ENCODE results near the gene RGMB. TPM values are rescaled to one million over a fixed set of nuclear protein-coding genes. Genes with fewer than 3 reads are reported as not detected.
A peak's percentile ranks its signal among the peaks of the same experiment; 100 is the strongest.

RGMB gene
- total RNA-seq, 1 experiment from 2014 or later = 10.0 TPM

- peak; percentile 47 for DNase-seq (ENCODE audit: low read depth)
Measured at GRCh38 chr5:98768160-98768959, 5.1 kb upstream of the RGMB start.

GRCh38 chr5:98768960-98769209, 4.6 kb upstream of the RGMB start:
- DNase-seq (ENCODE audit: low read depth) = no peak

- peak; percentile 44 for DNase-seq (ENCODE audit: low read depth)
Measured at GRCh38 chr5:98769210-98769958, 4.1 kb upstream of the RGMB start.

- no peak for DNase-seq (ENCODE audit: low read depth)
Measured at GRCh38 chr5:98769959-98770208, 3.6 kb upstream of the RGMB start.

- peak; percentile 50 for DNase-seq (ENCODE audit: low read depth)
Measured at GRCh38 chr5:98770209-98770910, 3.1 kb upstream of the RGMB start.

- DNase-seq (ENCODE audit: low read depth) = no peak
Measured at GRCh38 chr5:98770911-98771322, 2.5 kb upstream of the RGMB start.

GRCh38 chr5:98771382-98772109, 1.9 kb upstream of the RGMB start:
- DNase-seq (ENCODE audit: low read depth) = peak; percentile 79

GRCh38 chr5:98772415-98773213, 849 bp upstream of the RGMB start:
- peak; percentile 85 for DNase-seq (ENCODE audit: low read depth)

- DNase-seq (ENCODE audit: low read depth) = no peak
Measured at GRCh38 chr5:98773214-98773463, 324 bp upstream of the RGMB start.

- peak; percentile 72 for DNase-seq (ENCODE audit: low read depth)
Measured at GRCh38 chr5:98774192-98775033, 950 bp downstream of the RGMB start.

GRCh38 chr5:98775246-98776065, 2.0 kb downstream of the RGMB start:
- no peak for DNase-seq (ENCODE audit: low read depth)

- DNase-seq (ENCODE audit: low read depth) = peak; percentile 54
Measured at GRCh38 chr5:98776066-98776705, 2.7 kb downstream of the RGMB start.

GRCh38 chr5:98777295-98777694, 3.8 kb downstream of the RGMB start:
- DNase-seq (ENCODE audit: low read depth) = no peak

- DNase-seq (ENCODE audit: low read depth) = no peak
Measured at GRCh38 chr5:98779264-98779877, 5.9 kb downstream of the RGMB start.

- DNase-seq (ENCODE audit: low read depth) = no peak
Measured at GRCh38 chr5:98780390-98780789, 6.9 kb downstream of the RGMB start.

GRCh38 chr5:98781520-98781919, 8.1 kb downstream of the RGMB start:
- DNase-seq (ENCODE audit: low read depth) = no peak

GRCh38 chr5:98781964-98782363, 8.5 kb downstream of the RGMB start:
- DNase-seq (ENCODE audit: low read depth) = no peak

GRCh38 chr5:98783051-98783649, 9.7 kb downstream of the RGMB start:
- no peak for DNase-seq (ENCODE audit: low read depth)

- no peak for DNase-seq (ENCODE audit: low read depth)
Measured at GRCh38 chr5:98784411-98784810, 10.9 kb downstream of the RGMB start.

Measured in RPMI7951 (cell line).